Mesothelial cell of epicardium (in vitro differentiated cells): Measurements from ENCODE around the gene GRM1. TPM values are rescaled to one million over a fixed set of nuclear protein-coding genes. Genes with fewer than 3 reads are reported as not detected.

Source experiments
- DNase-seq, 2 experiments: peaks; one replicate each; pipeline ENCODE4 v3.0.0; 2021; ENCODE audit warnings: low spot score in 2 of 2; ENCODE audit not compliant: unreplicated experiment in 2 of 2
- H3K27ac Mint-ChIP-seq: 2 replicates; pipeline ENCODE4 v1.8.0; 2021; ENCODE audit warnings: mixed read lengths
- H3K27me3 Mint-ChIP-seq: 2 replicates; pipeline ENCODE4 v1.8.0; 2021; ENCODE audit warnings: low read depth, mixed read lengths
- H3K36me3 Mint-ChIP-seq: 2 replicates; pipeline ENCODE4 v1.8.0; 2021; ENCODE audit warnings: mixed read lengths
- H3K4me1 Mint-ChIP-seq: 2 replicates; pipeline ENCODE4 v1.8.0; 2021; ENCODE audit warnings: mixed read lengths
- H3K4me3 Mint-ChIP-seq: 2 replicates; pipeline ENCODE4 v1.8.0; 2021; ENCODE audit warnings: mild to moderate bottlenecking, moderate library complexity, mixed read lengths
- H3K9me3 Mint-ChIP-seq: 2 replicates; pipeline ENCODE4 v1.8.0; 2021; ENCODE audit warnings: mixed read lengths
- CTCF ChIP-seq: fragments of 200-600 bp; sonication (generic); IDR thresholded peaks from one replicate; pipeline ENCODE4 v1.5.0; 2021; ENCODE audit warnings: antibody characterized with exemption; ENCODE audit not compliant: unreplicated experiment
- total RNA-seq: library from RNA; stranded (reverse); gene quantifications from 3 replicates; pipeline ENCODE4 v1.2.1, GENCODE V29; 2021

Gene GRM1
- total RNA-seq, 1 donor from 2014 or later: 0.16 TPM

DNA sequence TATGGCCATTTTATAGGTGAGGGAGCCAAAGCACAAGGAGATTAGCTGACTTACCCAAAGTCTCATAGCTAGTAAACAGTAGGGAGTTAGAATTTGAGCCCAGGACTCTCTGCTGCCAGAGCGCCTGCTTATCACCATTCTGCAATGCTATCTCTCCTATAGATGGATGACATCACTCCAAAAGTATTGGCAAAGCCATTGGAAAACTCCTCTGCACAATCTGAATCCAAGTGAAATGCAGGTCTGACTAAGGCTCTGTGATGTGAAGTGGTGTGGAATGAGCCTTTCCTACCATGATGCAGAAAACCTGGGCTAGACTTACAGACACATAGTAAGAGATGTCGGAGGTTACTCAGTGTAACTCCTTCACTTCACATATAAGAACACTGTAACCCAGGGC, 106.3 kb downstream of the GRM1 start:
- H3K4me1 Mint-ChIP-seq: no peaks in the 10 kb centered on the region
- TF ChIP-seq CTCF: no peak
- peaks cover 5% of the 10 kb centered on the region for H3K9me3 Mint-ChIP-seq
- no peak for DNase-seq
- H3K4me3 Mint-ChIP-seq: no peak overlapping the region
- no peak overlapping the region for H3K27ac Mint-ChIP-seq
- H3K36me3 Mint-ChIP-seq: no peaks in the 10 kb centered on the region
- no peaks in the 10 kb centered on the region for H3K27me3 Mint-ChIP-seq

DNA sequence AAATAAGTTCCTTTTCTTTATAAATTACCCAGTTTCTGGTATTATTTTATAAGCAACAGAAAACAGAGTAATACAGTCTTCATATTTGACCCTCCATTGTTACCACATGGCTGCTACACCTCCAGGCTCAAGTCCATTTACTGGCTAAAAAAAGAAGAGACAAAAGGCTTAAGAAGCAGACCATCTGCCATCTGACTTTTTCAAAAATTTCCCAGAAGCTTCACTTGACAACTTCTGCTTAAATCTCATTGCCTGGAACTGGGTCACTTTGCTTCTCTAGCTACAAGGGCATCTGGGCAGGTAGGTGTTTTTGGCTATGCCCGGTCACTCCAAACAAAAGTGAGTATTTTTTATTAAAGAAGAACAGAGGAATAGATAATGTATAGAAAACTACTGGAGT, 118.0 kb downstream of the GRM1 start:
- H3K4me1 Mint-ChIP-seq: no peaks in the 10 kb centered on the region
- H3K27ac Mint-ChIP-seq: no peak overlapping the region
- DNase-seq: no peak
- no peak for TF ChIP-seq CTCF
- no peaks in the 10 kb centered on the region for H3K36me3 Mint-ChIP-seq
- H3K27me3 Mint-ChIP-seq: no peaks in the 10 kb centered on the region
- H3K9me3 Mint-ChIP-seq: no peaks in the 10 kb centered on the region
- no peak overlapping the region for H3K4me3 Mint-ChIP-seq

- TF ChIP-seq CTCF: no peak
- no peak overlapping the region for H3K27ac Mint-ChIP-seq
- H3K4me3 Mint-ChIP-seq: no peak overlapping the region
- H3K36me3 Mint-ChIP-seq: no peaks in the 10 kb centered on the region
- H3K9me3 Mint-ChIP-seq: no peaks in the 10 kb centered on the region
- no peak for DNase-seq
- peaks cover 11% of the 10 kb centered on the region for H3K27me3 Mint-ChIP-seq
- H3K4me1 Mint-ChIP-seq: no peaks in the 10 kb centered on the region
These were observed 120.9 kb downstream of the GRM1 start for GRCh38 chr6:146149770-146150169.

- H3K9me3 Mint-ChIP-seq: no peaks in the 10 kb centered on the region
- no peaks in the 10 kb centered on the region for H3K4me1 Mint-ChIP-seq
These were observed 124.3 kb downstream of the GRM1 start for GRCh38 chr6:146153040-146153758.

DNA sequence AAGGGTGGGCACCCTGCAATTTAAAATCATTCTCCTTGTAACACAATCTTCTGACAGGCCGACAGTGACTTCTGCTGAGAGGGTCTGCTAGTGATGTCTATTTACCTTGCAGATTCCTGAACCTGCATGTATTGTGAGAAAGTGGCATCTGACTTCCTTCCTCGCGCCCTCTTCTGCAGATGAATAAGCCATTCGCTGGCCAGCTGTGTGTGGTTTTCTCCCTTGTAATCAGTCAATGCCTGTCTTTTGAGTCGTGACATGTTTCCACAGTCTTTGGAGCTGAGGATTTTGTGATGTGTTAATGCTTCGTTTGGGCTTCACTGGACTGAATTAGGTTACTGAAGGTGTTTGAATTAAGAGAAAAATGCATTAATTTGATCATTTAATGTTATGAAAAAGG, 125.3 kb downstream of the GRM1 start:
- H3K36me3 Mint-ChIP-seq: no peaks in the 10 kb centered on the region
- no peaks in the 10 kb centered on the region for H3K4me1 Mint-ChIP-seq
- no peak overlapping the region for H3K4me3 Mint-ChIP-seq
- TF ChIP-seq CTCF: no peak
- H3K27ac Mint-ChIP-seq: no peak overlapping the region
- H3K9me3 Mint-ChIP-seq: no peaks in the 10 kb centered on the region
- peaks cover 11% of the 10 kb centered on the region for H3K27me3 Mint-ChIP-seq
- DNase-seq: no peak

More at GRCh38 chr6:146153040-146153758, 124.3 kb downstream of the GRM1 start:
- Mint-ChIP-seq H3K27ac (no peak overlapping the region), H3K4me3 (no peak overlapping the region), H3K36me3 (no peaks in the 10 kb centered on the region), H3K27me3 (peaks cover 11% of the 10 kb centered on the region)
- TF ChIP-seq CTCF: no peak
- no peak for DNase-seq
